ENCODE measurements around the gene ZSWIM2. TPM values are rescaled to one million over a fixed set of nuclear protein-coding genes. Genes with fewer than 3 reads are reported as not detected.
A peak's percentile ranks its signal among the peaks of the same experiment; 100 is the strongest.
"Not testable (repeated sequence)": the region's sequence is repeated elsewhere in the genome, so short reads cannot be mapped to it uniquely, and the experiment has no call there.

Gene ZSWIM2, protein sequence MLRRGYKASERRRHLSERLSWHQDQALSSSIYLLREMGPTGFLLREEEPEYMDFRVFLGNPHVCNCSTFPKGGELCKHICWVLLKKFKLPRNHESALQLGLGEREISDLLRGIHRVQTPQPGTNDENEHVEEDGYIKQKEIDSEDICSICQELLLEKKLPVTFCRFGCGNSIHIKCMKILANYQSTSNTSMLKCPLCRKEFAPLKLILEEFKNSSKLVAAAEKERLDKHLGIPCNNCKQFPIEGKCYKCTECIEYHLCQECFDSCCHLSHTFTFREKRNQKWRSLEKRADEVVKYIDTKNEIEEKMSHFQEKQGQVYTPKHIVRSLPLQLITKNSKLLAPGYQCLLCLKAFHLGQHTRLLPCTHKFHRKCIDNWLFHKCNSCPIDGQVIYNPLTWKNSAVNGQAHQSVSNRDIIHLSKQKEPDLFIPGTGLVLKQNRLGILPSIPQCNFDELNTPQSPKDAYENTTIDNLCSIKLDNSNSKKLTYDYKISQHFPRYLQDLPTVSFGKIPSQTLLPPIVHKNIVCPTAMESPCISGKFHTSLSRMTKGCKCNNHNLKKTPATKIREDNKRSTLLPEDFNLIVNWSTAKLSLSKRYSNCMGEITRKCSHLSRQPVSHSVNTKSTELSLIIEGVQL
- not detected for polyA plus RNA-seq (ENCODE audit: insufficient read length)
- long read RNA-seq, donor 1: 0 reads
- long read RNA-seq, donor 2: 0 reads
- long read RNA-seq, donor 3: 0 reads
- long read RNA-seq, donor 4: 0 reads
- long read RNA-seq, donor 5: 0 reads
- long read RNA-seq, donor 6: 0 reads
- long read RNA-seq, donor 7: 0 reads
- long read RNA-seq, donor 8: 0 reads

DNA sequence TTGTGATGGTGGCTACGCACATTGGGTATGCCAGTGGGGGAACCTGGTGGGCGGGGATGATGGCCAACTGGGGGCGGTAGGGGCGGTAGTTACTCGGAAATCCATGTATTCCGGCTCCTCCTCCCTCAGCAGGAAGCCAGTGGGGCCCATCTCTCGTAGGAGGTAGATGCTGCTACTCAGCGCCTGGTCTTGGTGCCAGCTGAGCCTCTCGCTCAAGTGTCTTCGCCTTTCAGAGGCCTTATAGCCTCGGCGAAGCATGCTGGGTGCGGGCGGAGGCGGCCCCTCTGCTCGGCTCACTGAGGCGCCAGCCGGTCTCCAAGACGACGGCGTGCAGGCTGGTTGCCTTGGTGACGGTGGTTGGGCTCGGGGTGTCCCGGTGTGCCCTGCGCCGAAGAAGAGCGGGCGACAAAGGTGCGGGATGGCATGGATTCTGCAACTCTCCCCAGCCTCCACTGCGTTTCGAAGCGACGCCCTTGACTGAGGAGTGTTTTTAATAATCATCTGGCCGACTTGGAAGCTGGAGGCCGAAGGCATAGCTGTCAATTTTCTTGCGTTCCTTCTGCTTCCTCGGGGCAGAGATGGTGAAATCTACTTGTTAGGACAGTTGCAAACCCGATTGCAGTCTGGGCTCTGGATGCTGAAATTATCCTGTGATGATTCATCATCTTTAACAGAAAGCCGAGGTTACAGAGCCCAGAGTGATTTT is at the start of gene ZSWIM2:
ZSWIM2 (minus strand) TSS at position 298 of the 706 bp plus-strand sequence; CDS start at position 258, 40 bp downstream.
- peak; percentile 75 for DNase-seq

DNA sequence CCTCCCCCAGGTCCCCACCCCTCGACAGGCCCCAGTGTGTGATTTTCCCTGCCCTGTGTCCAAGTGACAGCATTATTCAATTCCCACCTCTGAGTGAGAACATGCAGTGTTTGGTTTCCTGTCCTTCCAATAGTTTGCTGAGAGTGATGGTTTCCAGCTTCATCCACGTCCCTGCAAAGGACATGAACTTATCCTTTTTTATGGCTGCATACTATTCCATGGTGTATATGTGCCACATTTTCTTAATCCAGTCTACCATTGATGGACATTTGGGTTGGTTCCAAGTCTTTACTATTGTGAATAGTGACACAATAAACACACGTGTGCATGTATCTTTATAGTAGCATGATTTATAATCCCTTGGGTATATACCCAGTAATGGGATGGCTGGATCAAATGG is 47.2 kb upstream of the ZSWIM2 start:
- not testable (repeated sequence) for DNase-seq

DNA sequence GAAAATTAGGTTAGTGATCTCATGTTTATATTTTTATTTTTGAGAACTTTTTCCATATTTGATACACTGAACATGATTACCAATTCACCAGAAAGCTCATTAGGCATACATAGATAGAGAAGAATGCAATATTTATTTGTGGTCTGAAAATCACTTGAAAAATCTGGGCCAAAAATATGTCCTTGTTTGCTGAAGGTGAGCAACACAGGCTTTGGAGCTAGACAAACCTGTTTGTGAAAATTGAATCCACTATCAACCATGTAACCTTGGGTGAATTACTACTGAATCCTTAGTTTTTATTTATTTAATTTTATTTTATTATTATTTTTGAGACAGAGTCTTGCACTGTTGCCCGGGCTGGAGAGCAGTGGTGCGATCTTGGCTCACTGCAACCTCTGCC is 46.5 kb upstream of the ZSWIM2 start:
- DNase-seq: no peak

DNA sequence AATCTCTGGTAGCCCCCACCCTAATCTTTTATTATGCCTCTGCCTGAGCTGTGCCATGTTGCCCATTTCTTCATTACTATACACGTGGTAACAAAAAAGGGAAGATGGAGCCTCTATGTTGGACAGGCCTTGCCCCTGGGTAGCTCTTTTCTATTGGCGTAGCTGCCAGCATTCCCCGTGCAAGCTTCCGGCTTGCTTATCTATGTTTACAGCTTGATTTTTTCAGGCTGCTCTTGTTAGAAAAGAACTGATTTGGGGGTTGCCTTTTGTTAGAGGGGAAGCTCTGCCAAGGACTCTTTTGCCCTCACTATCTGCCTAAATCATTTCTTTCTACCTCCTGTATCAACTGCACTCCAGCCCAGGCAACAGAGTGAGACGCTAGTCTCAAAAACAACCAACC is 45.5 kb upstream of the ZSWIM2 start:
- DNase-seq: no peak

DNA sequence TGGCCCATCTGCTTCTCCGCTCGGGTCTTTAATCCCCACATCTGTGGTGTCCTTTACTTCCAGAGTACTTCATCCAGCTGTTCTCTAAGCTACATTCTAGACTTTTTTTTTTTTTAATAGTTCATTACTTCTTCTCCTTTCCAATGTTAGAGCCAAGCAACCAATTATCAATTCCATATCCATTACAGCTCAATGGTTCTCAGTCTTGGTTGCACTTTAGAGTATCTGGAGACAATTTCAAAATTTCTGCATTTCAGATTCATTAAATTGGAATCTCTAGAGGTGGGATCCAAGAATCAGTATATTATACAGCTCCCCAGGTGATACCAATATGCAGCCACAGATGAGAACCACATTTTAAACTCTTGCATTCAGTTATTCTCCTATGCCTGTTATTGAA is 43.9 kb upstream of the ZSWIM2 start:
- DNase-seq: no peak

DNA sequence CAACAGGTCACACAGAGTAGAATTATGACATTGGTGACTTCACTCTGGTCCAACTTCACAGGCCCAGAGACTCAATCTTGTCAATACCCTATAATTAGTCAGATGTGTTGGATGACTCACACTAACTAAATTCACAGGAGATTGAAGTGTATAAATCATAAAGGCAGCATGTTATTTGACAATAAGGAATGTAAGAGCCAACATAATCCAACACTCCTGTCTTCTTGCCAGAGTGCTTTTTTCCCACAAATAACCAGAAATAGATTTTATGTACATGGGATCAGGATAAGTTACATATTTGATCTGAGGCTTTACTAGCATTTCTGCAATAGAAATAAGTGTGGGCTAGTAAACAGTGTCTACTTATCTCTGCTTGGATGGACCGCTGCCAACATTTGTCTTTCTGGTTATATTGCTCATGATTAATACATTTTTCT is 42.2 kb upstream of the ZSWIM2 start:
- no peak for DNase-seq

DNA sequence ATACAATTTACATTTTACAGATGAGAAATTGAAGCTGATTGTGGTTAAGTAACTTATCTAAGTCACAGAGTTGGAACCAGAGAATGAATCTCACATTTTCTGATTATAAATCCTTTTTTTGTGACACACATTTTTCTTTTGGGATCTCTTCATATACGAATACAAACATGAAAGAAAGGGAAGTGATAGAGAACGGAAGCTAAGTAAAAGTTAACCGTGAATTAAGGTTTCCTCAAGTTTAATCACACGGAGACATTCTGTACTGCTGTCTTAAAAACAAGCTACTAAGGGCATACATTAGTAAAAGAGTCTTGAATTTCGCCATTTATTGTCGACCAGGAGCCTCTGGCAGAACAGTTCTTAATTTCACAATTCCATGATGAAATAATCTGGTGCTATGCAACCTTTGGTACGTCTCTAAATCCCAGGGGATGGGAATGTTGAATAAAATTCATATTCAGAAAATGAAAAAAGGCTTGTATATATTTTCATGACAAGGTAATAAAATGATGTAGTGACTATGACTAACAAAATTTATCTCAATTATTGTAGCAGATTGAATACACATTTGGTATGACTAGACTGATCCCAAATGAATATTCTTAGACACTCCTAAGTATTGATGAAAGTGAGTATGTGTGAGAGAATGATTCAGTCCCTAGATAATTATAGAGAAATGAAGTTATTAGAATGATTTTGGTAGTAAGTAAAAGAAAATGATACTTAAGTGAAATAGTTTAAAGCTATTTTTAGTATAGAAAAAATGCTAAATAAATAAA is 40.3 kb upstream of the ZSWIM2 start:
- DNase-seq: no peak

DNA sequence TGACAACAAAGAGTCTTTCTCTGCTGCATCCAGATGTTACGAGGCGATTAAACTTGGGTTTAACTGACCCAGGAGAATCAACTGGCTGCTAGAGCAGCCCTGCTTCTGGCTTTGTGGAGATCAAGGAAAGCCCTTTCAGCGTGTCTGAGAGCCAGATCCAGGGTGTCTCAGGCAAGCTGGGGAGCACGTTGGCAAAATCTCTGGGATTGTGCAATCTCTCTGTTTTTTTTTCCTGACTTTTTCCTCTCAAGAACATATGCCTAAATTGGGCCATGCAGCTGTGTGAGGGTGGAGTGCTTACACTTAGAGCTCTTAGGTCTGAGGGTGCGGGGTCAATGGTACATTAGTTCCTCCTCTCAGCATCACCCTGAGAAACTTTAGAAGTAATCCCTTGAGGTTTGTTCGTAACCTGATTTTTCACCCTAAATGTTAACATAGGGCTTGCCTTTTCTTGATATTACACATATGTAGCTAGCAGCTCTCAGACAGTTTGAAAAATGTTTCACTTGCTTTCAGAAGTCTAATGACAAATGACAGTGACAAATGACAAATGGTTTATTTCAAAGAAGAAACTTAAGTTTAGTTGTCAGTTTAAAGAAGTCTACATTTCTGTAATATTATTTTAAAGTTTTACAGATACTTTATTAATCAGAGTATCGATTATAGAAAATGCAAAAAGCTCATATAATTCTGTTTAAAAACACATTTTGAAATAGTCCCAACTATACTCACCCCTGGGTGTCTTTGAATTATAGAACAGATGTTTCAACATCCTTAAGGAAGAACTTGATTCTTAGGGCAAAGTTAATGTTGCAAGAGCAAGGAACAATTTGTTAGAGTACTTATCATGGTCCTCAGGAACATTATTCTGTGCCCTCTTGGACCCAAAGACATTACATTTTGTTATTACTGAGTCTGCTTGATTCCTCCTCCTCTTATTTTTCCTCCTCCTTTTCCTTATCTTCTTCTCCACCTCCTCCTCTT is 38.4 kb upstream of the ZSWIM2 start:
- no peak for DNase-seq

DNA sequence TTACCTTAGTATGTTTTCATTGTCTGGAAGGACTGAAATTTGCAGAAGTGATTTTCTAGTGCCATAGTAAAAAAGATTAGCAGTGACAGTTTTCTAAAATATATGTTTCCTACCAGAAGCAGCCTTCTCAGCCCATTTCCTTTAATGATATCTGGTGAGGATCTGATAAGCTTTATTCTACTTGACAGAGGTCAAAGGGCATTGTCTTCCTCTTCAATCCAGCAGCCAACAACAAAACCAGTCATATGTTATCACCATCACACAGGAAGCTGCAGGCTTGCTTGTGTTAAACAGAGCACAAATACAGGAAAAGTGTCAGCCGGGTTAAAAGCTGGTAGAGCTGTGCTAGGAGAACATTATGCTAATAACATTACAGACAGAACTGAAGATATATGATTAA is 35.6 kb upstream of the ZSWIM2 start:
- DNase-seq: no peak

DNA sequence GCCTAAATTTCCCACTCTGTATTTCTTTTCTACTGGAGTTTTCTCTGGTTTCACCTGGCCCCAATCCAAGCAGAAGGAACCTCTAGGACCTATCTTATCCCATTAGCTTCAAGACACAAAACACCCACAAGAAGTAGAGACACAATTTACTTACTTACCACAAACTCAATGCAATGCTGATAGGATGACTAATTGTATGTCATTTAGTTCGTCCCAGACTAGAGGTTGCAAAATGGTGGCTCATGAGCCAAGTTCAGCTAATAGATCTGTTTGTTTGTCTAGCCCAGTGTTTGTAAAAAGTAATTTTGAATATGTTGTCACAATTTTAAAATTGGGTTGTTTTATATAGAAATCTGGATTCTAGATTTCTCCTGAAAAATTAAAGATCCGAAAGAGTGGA is 34.7 kb upstream of the ZSWIM2 start:
- DNase-seq: no peak

DNA sequence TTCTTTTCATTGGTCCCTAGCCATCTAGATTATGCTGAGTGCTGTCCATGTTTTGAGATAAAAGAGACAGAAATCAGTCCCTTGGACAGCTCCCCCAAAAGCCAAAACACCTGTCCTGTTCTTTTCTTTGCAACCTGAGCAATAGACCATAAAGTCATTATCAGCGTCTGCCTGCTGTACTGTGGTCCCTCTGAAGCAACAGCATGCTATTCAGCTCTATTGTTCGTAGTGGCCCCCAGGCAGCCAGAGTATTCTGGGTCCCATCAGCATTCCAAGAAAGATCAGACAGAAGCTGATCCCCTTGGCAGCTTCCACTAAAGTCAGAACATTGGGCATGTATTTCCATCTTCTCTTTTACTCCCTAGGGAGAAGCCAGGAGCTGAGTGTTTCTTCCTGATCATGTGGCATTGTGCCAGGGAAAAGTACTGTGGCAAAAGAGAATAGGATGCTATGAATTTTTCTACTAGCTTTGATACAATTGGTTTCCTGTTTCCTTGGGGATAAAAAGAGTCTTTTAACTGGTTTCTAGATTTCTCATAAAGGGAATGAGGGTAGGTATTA is 33.6 kb upstream of the ZSWIM2 start:
- no peak for DNase-seq

DNA sequence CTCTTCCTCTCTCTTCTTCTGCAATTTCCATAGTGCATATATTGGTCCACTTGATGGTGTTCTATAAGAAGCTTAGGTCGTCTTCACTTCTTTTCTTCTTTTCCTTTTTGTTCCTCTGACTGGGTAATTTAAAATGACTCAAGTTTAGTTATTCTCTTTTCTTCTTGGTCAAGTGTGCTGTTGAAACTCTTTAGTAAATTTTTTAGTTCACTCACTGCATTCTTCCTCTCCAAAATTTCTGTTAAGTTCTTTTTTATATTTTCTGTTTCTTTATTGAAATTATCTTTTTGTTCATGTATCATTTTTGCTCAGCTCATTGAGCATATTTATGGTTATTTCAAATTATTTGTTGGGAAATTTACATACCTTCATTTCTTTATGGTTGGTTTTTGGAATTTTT is 32.7 kb upstream of the ZSWIM2 start:
- no peak for DNase-seq

DNA sequence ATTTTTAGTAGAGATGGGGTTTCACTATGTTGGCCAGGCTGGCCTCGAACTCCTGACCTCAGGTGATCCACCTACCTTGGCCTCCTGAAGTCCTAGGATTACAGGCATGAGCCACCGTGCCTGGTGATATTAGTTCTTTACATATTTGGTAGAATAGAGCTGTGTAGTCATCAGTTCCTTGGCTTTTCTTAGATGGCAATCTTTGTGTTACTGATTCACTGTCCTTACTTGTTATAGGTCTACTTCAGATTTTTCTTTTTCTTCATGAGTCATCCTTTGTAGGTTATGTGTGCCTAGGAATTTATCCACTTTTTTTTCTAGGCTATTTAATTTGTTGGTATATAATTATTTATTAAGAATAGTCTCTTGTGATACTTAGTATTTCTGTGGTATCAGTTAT is 30.3 kb upstream of the ZSWIM2 start:
- DNase-seq: no peak

DNA sequence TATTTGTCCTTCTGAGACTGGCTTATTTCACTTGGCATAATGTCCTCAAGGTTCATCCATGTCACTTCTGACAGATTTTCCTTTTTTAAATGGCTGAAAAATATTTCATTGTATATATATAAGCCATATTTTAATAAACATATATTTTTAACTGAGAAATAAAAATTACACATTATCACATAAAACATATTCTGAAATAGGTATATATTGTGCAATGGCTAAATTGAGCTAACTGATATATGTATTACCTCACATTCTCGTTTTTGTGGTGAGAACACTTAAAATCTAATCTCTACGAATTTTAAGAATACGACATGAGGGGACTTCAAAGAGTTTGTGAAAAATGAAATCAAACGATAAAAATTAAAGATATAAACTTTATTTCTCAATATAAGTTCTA is 25.7 kb upstream of the ZSWIM2 start:
- no peak for DNase-seq

DNA sequence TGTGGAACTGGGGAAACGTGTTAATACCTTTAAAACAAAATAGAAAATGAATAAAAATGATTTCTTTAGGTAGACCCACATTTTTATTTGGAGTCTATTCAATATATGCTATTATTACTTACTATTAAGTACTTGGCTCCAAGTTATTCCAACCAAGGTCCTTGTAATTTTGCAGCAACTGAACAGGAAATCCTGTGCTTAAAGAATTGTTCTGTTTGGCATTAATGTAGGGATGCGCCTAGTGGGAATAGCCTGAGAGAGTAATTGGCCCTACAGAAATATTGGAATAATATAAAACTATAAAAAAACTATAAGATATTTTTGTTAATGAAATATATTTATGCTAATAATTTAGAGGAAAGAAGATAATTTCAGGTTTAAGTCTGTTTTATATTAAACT is 22.9 kb upstream of the ZSWIM2 start:
- no peak for DNase-seq

DNA sequence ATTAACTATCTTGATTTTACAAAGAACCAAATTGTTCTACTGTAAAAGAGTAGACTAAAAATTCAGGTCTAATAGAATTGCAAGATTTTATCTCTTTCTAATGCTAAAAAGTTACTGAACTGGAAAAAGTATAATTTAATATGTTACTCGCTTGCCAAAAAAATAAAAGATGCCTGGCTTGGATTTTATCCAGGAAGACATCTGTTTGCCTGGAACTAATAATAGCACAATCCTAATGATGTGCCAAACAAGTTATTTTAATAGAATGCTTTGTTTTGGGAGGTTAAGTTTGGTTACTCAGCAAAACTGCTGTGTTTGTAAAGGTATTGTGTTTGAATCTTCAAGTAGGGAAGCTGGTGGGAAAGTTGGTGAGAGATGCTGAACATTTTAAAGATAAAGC is 19.4 kb upstream of the ZSWIM2 start:
- DNase-seq: peak; percentile 25

DNA sequence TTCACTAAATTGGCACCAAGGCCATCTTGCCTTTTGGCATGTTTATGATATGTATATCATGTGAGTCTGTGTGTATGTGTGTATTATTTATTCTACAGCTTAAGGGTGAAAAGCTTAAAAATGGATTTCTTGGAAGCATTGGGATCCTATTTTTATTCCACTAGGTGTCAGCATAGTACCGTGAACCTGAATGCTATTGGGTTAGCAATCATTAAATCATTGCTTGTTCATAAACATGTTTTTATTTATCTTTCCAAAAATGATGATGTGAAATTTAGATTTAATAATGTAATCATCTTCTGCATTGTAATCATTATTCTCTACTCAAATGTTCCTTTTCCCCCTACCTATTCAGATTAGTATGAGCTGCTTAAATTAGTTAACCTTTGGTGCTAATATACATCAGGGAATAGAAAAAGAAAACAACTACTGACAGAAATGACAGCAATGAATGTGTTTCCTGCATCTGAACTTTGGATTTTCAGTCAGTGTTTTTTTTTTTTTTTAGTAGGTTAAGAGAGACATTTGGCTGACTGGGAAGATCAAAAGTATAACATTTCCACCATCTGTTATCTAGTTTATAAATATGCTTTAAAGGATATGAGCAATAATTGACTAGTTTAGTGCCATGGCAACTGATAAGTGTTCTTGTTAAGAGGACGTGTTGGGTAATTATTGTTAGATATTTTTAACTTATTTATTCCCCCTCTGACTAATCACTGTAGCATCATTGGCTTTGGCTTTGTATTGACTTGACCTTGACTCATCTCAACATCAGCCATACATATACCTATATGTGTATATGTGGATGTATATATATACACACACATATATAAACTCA is 14.1 kb upstream of the ZSWIM2 start:
- peak; percentile 26 for DNase-seq

DNA sequence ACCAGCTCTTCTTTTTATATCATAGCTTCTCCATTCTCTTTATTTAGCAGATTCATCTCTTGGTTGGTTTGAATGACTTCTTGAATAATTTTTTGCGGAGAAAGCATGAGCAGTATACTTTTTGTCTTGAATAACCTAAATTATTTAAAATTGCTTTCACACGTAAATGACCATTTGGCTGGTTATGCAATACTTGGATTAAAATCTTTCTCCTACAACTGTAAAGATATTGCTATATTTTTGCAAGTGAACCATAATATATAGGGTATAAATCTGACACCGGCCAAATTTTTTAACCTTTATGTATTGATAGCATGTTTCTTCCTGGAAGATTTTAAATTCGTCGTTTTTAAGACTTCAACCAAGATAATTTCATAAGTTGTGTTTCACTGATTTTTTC is 6.2 kb upstream of the ZSWIM2 start:
- DNase-seq: no peak

DNA sequence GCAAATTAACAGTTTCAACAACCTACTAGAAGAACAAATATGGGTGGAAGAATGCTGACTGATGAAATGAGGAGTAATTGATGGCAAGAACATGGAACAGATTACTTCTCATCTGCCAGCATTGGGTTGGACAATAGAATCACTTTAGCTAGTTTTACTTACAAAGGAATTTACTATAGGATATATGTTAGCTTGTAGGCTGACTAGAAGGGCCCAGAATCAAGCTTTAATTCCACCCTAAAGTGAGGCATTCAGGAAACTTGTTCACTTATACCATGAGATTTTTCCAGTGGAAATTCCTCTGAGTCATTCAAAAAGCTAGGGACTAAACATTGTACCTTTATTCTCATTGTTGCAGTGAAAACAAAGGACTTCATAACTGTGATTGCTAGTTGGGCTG is 5.0 kb upstream of the ZSWIM2 start:
- no peak for DNase-seq
